Kidney epithelial cell (primary cell): Measurements from ENCODE around the gene SLC25A14. TPM values are rescaled to one million over a fixed set of nuclear protein-coding genes. Genes with fewer than 3 reads are reported as not detected.

Source experiments
- DNase-seq: peaks from one replicate; pipeline ENCODE4 v3.0.0-alpha.2; 2010; ENCODE audit warnings: low read depth
- H3K27me3 ChIP-seq: 2 replicates; pipeline ENCODE4 v1.6.0; 2011; ENCODE audit warnings: low read length; ENCODE audit not compliant: control insufficient read depth, insufficient read depth
- H3K36me3 ChIP-seq: 2 replicates; pipeline ENCODE4 v1.5.1; 2011; ENCODE audit warnings: low read length; ENCODE audit not compliant: control insufficient read depth, insufficient read depth
- H3K4me3 ChIP-seq: 2 replicates; pipeline ENCODE4 v1.5.1; 2011; ENCODE audit warnings: low read depth, mild to moderate bottlenecking, control low read depth, low read length
- CTCF ChIP-seq: IDR thresholded peaks from 2 replicates; pipeline ENCODE4 v1.5.1; 2011; ENCODE audit warnings: mild to moderate bottlenecking, moderate library complexity, low read length, control low read depth, inconsistent platforms; ENCODE audit not compliant: insufficient read depth, poor library complexity, severe bottlenecking
- total RNA-seq: library from RNA; depleted of rRNA; stranded (reverse); fragments of >200 nt; gene quantifications from 2 replicates; pipeline ENCODE4 v1.2.3, GENCODE V29; 2015

Gene SLC25A14
- total RNA-seq, 1 donor from 2014 or later: 11.1 TPM

GRCh38 chrX:130414800-130415199 is 75.1 kb downstream of the SLC25A14 start:
- no peak for DNase-seq
- Histone ChIP-seq H3K4me3 (no peak overlapping the region), H3K36me3 (no peaks in the 10 kb centered on the region), H3K27me3 (no peaks in the 10 kb centered on the region)
- no peak for TF ChIP-seq CTCF

GRCh38 chrX:130415201-130415600 is 75.5 kb downstream of the SLC25A14 start:
- H3K36me3 ChIP-seq: no peaks in the 10 kb centered on the region
- no peak for TF ChIP-seq CTCF
- H3K4me3 ChIP-seq: no peak overlapping the region
- no peaks in the 10 kb centered on the region for H3K27me3 ChIP-seq
- no peak for DNase-seq

- TF ChIP-seq CTCF: no peak
- H3K4me3 ChIP-seq: no peak overlapping the region
- DNase-seq: no peak
- H3K36me3 ChIP-seq: no peaks in the 10 kb centered on the region
- H3K27me3 ChIP-seq: no peaks in the 10 kb centered on the region
These were observed 77.1 kb downstream of the SLC25A14 start for GRCh38 chrX:130416785-130417184.

GRCh38 chrX:130418066-130418465 is 78.3 kb downstream of the SLC25A14 start:
- Histone ChIP-seq H3K36me3 (no peaks in the 10 kb centered on the region), H3K27me3 (no peaks in the 10 kb centered on the region), H3K4me3 (no peak overlapping the region)
- no peak for DNase-seq
- TF ChIP-seq CTCF: no peak

- no peak for TF ChIP-seq CTCF
- no peaks in the 10 kb centered on the region for H3K27me3 ChIP-seq
- H3K36me3 ChIP-seq: no peaks in the 10 kb centered on the region
- no peak for DNase-seq
- H3K4me3 ChIP-seq: no peak overlapping the region
These were observed 79.0 kb downstream of the SLC25A14 start for GRCh38 chrX:130418740-130419139.

- no peak for DNase-seq
- Histone ChIP-seq H3K36me3 (no peaks in the 10 kb centered on the region), H3K27me3 (no peaks in the 10 kb centered on the region), H3K4me3 (no peak overlapping the region)
- no peak for TF ChIP-seq CTCF
These were observed 79.5 kb downstream of the SLC25A14 start for GRCh38 chrX:130419263-130419662.
